SKM-1 treated with dmso at 0.1 percent for 144 hours (cell line): ENCODE results near the gene CLIC1.

Experiments used
- DNase-seq: peaks from one replicate; lab custom pipeline; 2025; ENCODE audit not compliant: unreplicated experiment; lab: John Stamatoyannopoulos, UW

CLIC1 gene

GRCh38 chr6:31736021-31736767, at the start of gene CLIC1:
TSS of gene CLIC1 (minus strand) at chr6:31736530. CDS start at chr6:31736300, 230 bp downstream.
- peak; percentile 82 for DNase-seq

DNA sequence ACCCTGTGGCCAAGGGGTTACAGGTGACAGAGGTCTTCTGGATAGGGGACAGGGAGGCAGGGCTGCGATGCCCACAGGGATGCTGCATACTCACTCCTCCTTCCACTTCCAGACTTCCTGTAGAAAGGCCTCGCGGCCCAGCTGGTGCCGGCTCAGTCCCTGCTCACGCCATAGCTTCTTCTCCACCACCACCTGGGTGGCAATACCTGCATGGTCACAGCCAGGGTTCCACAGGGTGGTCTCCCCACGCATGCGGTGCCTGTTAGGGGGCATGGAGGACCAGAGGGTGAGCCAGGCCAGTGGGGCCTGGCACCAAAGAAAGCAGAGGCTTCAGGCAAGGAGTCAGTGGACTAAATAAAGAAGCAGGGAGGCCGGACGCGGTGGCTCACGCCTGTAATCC, 49.1 kb upstream of the CLIC1 start:
- no peak for DNase-seq

GRCh38 chr6:31784098-31784925, 48.0 kb upstream of the CLIC1 start:
- no peak for DNase-seq

- DNase-seq: no peak
Observed at GRCh38 chr6:31782126-31782855, 46.0 kb upstream of the CLIC1 start.

DNA sequence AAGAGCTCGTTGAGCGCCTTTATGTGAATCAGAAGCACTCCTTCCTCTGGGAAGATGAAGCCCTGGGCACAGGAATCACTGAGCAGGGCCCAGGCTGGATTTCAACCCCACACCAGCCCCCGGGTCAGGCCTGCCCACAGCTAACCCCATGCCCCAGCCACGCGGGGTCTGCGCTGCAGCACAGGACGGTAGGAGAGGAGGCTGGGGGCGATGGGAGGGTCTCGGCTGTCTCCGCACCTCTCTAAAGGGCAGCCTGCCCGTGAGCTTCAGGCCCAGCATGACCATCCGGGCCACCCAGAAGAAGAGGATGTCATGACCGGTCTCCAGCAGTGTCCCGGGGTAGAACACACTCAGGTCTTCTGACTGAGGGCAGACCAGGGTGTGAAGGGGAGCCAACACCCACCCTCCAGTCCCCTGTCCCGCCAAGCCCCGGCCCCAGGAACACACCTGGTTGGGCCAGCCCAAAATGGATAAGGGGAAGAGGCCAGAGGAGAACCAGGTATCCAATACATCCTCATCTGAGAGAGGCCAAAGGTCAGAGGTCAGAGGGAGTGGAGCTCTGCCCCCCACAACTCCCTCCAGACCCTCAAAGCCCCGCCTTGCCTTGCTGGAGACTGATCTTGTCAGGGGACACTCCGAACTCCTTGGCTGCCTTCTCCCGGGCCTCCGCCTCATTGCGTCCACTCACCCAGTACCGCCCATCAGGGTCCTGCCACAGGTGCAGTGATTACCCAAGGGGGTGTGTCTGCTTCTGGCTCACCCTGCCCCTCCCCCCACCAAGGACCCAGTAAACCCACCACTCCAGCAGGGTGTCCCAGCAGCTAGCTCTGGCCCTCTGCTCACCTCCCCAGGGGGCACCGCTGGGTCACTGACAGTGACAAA, 45.2 kb upstream of the CLIC1 start:
- DNase-seq: no peak

DNA sequence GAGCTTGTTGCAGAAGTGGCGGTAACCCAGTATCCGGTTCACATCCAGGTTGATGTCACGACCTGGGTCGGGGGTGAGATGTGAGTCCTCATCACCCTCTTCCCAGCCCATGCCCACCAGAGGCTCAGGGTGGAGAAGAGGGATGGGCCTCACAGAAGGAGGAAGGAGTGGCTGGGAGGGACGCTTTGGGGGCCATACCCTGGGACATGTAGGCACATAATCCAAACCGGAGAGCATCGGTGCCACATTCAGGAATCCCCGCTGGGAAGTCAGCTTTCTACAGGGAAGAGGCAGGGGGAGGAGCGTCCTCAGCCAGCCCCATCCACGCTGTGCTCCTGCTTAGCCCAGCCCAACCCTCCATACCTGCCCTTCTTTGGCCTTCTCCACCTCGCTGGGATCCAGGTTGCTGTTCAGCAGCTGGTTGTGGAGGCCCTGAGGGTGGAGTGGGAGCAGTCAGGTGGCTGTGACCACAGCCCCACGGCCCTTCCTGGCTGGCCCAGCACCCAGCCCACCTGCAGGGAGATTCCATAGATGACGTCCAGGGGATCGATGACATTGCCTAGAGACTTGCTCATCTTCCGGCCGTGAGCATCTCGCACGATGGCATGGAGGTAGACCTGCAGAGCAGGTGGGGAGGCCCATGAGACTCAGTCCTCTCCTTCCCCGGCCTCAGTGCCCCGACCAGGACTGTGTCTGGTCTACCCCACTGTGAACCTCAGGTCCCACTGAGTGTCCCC, 44.3 kb upstream of the CLIC1 start:
- DNase-seq: no peak

- DNase-seq: no peak
Observed at GRCh38 chr6:31779908-31780307, 43.6 kb upstream of the CLIC1 start.

- DNase-seq: no peak
Observed at GRCh38 chr6:31778999-31779885, 42.9 kb upstream of the CLIC1 start.

- DNase-seq: no peak
Observed at GRCh38 chr6:31778193-31778592, 41.9 kb upstream of the CLIC1 start.

DNA sequence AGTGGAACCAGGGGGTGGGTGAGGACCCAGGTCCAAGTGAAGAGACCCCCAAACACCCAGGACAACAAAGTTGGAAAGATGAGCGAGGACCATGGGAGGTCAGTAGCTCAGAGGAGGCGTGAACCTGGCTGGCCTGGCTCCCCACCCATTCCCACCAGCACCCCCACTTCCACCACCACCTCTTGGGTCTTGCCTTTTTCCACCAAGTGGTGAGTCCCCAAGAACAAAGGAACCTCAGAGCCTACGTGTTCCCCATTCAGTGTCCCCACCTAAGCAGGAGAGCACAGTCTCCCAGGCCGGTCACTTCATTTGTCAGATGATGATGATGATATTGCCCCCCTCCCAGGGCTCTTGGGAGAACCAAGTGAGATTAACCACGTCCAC, 41.3 kb upstream of the CLIC1 start:
- no peak for DNase-seq

GRCh38 chr6:31776989-31777666, 40.8 kb upstream of the CLIC1 start, which contains the start of gene VWA7:
TSS of gene VWA7 (minus strand) at chr6:31777328. CDS start at chr6:31776779, 549 bp downstream.
- peak; percentile 91 for DNase-seq

DNA sequence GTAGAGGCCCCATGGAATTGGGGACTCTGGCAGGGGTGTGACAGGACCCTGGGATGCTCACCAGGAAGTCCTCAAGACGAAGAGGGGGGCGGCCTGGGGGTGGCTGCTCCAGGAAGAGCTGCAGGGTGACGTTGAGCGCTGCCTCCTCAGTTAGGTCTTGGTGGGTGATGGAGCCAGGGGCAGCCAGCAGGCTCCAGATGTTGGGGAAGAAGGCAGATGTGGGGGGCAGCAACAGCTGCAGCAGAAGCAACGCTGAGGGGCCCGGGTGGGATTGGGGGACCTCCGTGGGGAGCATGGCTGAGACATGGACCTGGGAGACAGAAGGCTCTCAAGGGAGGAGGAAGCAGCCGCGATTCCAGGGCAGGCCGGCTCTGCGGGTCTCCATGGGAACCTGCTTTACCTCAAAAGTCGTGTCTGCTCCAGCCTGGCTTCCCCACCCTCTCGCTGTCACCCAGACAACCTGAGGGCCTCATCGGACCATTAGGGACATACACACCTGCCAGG, 40.2 kb upstream of the CLIC1 start:
- DNase-seq: peak; percentile 74

GRCh38 chr6:31775633-31776484, 39.5 kb upstream of the CLIC1 start:
- DNase-seq: no peak

DNA sequence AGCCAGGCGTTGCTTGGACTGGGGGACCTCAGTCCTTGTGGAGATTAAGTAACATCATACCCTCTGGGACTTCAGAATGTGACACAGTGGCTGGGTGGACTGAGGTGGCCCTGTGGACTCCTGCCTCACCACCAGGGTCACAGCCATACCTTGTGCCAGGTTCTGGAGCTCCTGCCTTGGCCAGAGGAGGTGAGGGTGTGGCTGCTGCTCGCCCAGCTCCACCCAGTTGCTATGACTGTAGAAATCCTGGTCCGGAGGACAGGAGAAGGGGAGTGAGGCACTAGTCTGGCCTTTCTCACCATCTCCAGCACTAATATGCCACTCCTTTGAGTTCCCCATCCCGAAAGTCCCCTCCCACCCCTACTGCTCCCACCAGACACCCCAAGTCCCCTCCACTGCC, 38.9 kb upstream of the CLIC1 start:
- DNase-seq: no peak

DNA sequence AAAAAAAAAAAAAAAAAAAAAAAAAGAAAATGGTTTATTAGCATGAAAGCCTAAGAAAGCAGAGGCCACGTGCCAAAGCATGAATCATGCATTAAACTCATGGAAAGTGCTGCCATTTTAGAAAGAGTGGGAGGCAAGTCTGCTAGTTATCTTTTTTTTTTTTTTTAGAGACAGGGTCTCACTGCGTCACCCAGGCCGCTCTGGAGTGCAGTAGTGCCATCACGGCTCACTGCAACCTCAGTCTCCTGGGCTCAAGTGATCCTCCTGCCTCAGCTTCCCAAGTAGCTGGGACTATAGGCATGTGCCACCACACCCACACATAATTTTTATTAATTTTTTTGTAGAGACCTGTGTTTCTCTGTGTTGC, 35.6 kb upstream of the CLIC1 start:
- DNase-seq: no peak

- DNase-seq: no peak
Observed at GRCh38 chr6:31770860-31771259, 34.5 kb upstream of the CLIC1 start.

DNA sequence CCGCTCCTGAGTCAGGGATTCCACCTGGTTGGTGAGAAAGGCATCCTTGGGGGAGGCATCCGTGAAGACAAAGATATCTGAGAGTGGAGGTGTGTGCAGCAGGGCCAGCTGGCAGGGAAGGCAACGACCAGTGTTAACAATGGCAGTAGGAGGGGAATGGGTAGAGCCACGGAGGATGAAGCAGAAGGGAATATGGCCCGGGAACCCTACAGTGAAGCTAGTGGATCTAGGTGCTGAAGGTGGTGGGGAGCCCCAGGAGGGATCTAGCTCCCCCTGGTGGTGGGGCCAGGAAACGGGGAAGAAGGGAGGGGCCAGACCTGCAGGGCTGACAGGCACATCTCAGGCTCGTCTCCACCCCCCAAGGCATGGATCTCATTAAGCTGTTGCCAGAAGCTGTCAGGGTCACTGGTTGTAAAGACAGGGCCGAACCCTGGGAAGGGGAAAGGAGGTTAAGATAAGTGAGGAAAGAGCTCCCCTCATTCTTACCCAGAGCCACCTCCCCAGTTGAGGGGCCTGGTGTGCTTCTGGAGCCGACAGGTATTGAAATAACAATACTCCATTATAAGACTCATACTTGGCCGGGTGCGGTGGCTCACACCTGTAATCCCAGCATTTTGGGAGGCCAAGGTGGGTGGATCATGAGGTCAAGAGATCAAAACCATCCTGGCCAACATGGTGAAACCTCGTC, 33.5 kb upstream of the CLIC1 start:
- DNase-seq: peak; percentile 74
